Measurements from ENCODE around the gene RNF220. TPM values are rescaled to one million over a fixed set of nuclear protein-coding genes. Genes with fewer than 3 reads are reported as not detected.

The RNF220 gene
- total RNA-seq, 1 donor from 2014 or later = 84.0 TPM

DNA sequence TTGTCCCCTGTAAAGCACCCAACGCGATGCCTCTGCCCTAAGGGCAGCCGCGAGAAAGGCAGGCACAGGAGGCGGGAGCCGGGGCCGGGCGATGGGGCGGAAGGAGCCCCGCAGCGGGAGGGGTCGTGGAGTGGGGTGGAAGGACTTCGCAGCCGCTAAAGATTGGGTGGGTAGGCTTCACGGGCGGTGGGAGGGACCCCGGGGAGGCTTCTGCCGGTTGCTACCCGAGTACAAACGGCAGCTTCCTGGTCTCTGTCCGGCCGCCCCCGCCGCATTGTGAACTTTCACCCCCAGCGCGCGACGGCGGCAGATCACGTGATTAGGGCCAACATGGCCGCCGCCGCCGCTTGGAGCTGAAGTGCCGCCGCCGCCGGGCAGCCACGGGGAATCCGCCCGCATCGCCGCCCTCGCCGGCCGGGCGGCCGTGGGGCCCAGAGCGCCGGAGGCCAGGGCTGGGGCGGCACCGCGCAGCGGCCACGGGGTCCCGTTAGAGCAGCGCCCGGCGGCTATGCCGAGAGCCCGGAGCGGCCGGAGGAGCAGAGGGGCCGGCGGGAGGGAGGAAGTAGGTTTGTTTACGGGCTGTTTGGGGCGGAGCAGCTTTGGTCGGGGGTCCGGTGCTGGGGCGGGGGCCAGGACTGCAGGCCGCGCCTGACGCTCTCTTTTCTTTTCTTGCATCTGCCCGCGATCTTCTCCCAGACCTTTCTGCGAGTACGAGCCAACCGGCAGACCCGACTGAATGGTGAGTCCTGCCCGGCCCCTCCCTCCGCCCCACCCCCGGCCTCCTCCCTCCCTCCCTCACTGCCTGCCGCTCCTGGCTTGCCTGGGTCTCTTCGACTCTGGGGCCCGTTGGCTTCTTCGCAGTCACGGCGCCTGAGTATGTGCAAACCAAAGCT is 226.8 kb downstream of the RNF220 start:
- intact Hi-C loops (cut with micrococcal nuclease) = loop anchor here (1.0 to 5.0 kb wide), 12 partner anchors 21 to 1865 kb away; partner anchors contain the start of genes ARMH1, C1orf50, DMAP1 and EIF2B3

DNA sequence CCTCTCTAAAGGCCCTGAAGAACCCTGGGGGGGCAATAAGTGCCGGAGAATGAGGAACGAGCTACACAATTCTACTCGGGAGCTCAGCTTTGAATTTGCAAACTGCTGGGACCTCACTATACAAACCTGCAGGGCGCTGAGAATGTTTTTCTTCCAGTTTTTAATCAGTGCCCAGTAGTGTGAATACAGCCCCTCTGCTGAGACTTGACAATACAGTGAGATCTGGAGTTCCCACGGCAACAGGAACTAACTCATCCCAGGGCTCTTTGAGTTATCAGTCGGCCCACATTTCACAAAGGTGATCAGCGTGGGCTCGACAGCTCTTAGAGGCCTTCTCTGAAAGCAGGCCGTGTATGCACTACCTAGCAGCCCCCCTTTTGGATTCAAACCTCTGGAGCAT is 227.5 kb downstream of the RNF220 start:
- intact Hi-C loops (cut with micrococcal nuclease) = loop anchor here (1.0 to 5.0 kb wide), 10 partner anchors 20 to 1865 kb away; partner anchors contain the start of genes ARMH1, C1orf50, EIF2B3 and P3H1

DNA sequence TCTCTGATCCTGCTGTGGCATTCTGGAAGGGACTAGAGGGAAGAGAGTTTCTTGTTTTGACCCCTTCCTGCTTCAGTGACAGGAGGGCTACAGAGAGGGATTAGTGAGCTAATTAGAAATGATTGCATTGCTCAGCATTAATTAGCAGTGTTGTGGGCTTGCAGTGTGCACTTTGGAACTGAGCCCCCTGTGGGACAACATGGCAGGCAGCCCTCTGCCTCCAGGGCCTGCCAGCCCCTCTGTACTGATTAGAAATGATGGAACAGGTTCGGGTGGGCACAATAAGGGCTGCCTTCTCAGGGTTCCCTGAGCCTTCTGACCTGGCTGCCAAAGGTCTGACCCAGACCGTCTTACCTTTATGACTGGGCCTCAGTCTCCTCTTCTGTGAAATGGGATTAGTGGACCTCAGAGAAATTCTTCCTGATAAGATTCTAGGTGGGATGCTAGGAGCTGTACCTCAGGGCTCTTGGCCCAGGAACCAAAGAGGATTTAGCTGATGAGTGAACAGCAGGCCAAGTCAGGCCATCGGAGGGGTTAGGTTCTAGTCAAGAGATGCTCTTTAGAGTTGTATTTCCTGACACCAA is 229.6 kb downstream of the RNF220 start:
- intact Hi-C loops (cut with micrococcal nuclease) = loop anchor here (5.0 kb wide), 5 partner anchors 83 to 1867 kb away; partner anchors contain the start of genes C1orf50, EIF2B3, P3H1 and RPS8

DNA sequence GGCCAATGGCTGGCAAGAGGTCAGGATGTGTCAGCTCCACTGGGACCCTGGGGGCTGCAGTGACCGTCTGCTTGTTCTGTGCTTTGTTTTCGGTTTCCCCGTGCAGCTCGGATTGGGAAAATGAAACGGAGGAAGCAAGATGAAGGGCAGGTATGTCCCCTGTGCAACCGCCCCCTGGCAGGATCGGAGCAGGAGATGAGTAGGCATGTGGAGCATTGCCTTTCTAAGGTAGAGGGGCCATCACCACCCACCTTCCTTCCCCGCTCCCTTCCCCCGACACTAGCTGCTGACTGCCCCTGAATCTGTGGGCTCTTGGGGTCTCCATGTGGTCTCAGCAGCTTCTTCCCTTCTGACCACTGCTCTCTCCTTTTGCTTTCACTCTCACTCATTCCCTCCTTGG is 230.4 kb downstream of the RNF220 start:
- intact Hi-C loops (cut with micrococcal nuclease) = no loop called here

DNA sequence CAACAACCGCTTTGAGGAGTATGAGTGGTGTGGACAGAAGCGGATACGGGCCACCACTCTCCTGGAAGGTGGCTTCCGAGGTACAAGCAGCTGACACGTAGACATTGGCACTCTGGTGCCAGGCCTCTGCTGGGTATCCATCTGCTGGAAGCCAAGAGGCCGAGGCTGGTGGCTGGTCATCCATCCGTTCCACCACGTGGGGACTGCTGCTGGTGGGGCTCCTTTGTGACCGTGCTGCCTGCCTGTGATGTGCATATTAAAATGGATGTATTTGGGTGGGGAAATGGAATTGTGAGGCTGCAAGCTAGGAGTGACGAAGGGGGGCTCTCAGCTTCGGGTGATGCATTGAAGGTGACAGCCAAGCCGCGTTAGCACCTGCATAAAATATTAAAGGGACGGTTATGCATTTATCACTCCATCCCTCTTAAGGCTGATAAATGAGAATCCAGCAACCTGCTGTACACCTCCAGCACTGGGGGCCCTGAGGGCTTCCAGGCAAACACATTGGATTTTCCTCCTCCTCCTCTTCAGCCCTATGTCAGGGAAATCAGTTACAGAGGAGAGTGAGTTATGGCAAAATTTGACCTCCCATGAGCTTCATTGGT is 231.1 kb downstream of the RNF220 start:
- intact Hi-C loops (cut with micrococcal nuclease) = no loop called here

DNA sequence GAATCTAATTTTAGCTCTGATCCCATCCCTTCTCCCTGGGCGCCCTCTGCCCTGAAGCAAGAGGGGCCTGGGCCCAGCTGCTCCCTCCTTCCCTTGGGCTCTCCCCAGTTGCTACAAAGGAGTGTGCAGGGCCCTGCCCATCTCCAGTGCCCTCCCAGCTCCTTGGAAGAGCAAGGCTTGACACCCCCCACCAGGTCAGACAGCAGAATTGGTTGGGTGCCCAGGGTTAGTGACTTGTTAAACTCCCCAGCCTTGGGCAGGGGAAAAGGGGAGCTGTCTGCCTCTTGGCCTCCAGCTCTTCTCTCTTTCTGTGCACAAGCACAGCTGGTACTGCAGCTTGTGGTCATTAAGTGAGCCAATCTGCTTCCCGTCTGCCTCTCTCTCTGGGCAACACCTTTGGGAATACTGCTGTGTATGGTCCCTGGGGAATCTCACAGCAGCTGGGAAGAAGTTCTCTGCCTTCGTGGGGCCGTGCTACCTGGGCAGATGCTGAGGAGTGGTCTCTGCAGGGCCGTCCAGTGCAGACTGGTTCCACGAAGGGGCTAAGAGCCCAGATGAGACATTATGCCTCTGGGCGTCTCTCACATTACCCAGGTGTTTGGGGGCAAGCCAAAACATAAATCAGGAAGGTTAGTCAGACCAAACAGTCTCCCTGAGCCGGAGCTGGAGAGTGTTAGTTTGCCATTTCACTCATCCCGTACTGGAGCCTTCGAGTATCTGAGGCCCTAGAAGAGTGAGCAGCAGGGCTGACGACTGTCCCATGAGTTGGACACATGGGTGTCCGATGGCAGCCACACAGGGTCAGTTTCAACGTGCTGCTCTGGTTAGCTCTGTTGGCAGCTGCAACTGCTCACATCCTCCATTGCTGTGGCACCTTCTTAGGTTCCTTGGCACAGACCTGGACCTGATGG is 231.9 kb downstream of the RNF220 start:
- intact Hi-C loops (cut with micrococcal nuclease) = no loop called here

DNA sequence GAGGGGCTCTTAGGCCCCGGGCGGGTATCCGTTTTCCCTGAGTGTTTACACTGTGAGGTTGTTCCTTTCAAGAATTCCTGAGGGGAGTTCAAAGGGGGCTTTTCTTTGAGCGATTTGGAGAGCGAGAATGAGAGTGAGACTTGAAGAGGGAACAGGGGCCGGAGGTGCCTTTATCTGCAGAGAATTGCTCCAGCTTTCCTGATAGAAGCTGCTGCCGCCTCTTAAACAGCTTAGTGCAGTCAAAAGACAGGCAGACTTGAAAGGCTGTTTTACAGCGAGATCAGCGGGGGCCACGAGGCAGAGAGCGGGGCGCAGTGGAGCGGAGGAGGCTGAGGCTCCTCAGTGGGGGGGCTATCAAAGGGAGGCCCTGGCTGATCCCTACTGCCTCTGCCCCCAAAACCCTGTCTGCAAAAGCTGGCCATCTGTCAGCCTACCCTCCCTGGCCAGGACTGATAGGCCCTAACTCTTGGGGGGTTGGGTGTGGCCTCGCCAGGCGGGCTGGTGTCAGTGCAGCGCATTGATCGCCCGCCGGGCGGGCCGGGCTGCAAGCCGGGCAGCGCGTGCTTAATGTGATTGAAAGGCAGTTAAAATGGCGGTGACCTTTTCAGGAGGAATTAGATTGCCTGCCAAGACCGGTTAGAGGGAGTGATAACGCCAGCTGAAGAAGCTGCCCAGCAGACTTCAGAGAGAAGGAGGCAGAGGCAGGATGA is 232.8 kb downstream of the RNF220 start:
- intact Hi-C loops (cut with micrococcal nuclease) = no loop called here

DNA sequence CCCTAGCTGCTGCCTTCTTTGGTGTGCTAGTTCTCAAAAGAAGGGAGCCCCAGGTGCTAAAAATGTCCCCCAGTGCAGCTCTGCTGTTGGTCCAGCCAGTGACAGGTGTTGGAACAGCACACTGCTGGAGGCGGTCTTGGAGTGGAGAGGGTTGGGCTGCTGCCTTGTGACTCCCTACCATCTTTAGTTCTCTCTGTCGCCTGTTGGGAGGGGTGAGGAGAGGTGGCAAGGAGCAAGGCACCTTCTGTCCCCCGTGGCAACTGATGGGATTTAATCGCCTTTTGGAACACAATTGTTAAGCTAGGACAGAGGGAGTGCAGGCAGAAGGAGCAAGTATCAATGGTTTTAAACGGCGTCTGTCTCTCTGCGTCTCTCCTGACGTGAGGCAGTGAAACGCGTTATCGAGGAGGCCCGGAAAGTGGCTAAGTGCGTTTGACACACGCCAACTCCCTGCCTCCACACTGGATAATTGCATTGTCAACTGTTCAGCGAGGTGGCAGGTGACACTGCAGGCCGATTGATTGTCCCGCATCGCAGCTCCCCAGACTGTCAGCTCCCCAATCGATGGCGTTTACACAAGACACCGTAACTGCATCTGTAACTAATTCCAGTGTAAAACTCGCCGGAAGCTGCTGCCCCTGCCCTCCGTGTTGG is 235.3 kb downstream of the RNF220 start:
- intact Hi-C loops (cut with micrococcal nuclease) = no loop called here

DNA sequence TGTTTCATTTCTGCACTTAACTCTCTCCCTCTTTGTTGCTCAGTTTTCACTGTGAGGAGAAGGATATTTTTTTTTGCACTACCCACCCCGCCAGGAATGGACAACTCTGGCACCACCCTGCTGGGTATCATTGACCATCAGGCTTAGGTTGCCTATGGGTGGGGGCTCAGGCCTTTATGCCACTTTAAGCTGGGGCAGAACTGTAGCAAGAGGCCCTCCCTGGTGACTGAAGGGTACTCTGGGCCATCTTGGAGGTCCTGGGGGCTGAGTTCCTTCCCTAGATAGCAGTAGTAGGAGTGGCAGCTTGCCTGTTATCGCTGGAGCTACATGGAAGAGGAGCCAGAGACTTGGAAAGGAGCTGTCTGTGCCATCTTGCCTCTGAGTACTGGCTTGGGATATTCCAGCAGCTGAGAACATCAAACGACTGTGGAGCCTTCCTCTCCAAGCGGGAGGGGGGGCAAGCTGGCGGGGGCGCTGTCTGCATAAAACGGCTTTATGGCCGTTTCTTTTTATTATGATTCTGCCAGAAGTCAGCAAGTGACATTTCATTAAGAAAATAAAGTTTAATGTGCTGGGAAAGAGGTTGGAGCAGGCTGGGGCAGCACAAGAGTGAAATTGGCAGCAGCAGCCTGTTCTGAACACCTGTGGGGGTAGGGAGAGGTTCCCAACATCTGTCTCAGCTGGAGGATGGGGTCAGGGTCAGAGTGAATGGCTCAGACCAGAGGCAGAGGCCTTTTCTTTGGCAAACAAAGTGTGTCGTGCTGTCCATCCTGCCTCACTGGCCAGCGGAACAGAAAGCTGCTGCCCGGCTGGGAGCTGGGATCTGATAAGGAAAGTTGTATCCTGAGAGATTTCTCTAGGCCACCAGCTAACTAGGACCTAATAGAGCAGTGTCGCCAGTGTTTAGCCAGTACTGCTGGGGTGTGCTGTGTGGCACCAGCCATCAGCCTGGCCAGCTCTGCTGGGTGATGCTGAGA is 236.4 kb downstream of the RNF220 start:
- intact Hi-C loops (cut with micrococcal nuclease) = no loop called here

DNA sequence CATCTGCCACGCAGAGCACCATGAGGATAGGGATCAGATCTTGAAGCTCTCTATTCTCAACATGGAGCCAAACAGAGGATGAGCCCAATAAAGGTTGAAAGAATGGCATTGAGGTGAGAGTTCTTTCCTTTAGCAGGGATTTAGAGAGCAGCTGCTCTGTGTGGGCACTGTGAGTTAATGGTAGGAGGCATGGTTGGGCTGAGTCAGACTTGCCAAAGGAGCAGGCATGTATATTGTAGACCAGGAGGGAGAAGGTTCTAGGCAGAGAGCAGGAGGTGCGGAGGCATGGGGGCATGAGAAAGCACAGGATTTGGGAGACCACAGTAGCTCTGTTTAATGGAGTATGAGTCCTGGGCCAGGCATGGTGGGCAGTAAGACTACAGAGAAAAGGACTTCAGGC is 237.2 kb downstream of the RNF220 start:
- intact Hi-C loops (cut with micrococcal nuclease) = no loop called here

DNA sequence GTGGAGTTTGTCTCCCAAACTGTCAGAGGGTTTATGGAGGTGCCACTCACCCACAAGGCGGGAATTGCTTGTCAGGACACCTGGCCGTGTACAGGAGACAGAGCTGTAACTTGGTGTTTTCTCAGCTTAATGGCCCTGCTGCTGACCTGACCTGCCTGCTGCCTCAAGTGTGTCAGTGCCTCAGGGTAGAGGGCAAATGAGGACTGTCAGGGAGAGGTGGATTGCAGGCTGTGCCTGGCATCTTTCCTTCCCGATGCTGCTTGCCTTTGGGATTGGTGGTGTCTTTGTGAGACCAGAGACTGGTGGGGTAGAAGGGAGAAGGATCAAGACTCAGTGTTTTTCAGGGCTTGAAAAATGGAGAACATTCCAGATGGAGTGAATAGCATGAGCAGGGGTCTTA is 237.9 kb downstream of the RNF220 start:
- intact Hi-C loops (cut with micrococcal nuclease) = no loop called here

DNA sequence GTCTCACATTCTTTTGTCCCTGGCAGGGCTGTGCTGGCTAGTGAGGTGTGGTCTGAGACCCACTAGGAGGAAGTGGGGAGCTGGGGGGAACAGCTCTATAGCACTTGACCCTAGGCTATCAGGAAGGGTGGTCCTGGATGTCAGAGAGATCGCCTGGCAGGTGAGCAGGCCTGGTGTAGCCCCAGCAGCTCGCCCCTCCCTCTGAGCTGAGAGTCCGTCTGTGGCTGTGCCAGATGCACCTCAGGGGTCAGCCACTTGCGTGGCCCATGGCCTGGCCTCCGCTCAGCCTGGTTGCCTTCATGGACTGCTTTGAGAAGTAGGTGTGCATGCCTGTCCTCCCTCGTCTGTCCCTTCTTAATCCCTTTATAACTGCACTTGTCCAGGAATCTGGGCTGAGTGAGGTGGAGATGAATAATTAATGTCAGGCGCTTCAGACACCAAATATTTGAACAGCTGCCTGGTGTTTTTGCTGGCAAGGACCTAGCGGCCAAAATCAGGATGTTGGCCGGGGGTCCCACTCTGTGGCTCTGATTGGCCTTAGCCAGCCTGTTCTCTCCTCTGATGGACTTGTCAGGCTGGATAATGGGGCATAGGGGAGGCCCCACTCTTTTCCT is 238.8 kb downstream of the RNF220 start:
- intact Hi-C loops (cut with micrococcal nuclease) = no loop called here

DNA sequence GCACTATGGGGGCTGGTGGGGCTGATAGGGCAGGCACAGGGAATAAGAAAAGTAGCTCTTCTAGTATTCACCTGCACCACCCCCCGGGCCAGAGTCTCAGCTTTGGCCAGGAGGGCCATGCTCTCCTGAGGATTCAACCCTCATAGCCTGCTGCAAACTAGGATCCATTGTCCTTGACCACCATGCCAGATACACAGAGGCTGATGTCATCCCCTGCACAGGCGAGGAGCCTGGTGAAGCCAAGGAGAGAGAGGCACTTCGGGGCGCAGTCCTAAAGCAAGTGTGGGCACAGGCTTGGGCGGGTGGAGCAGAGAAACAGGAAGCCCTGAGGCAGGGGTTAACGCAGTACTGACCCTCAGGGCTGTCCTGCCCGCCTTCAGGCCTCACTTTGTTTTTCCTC is 239.8 kb downstream of the RNF220 start:
- intact Hi-C loops (cut with micrococcal nuclease) = no loop called here

DNA sequence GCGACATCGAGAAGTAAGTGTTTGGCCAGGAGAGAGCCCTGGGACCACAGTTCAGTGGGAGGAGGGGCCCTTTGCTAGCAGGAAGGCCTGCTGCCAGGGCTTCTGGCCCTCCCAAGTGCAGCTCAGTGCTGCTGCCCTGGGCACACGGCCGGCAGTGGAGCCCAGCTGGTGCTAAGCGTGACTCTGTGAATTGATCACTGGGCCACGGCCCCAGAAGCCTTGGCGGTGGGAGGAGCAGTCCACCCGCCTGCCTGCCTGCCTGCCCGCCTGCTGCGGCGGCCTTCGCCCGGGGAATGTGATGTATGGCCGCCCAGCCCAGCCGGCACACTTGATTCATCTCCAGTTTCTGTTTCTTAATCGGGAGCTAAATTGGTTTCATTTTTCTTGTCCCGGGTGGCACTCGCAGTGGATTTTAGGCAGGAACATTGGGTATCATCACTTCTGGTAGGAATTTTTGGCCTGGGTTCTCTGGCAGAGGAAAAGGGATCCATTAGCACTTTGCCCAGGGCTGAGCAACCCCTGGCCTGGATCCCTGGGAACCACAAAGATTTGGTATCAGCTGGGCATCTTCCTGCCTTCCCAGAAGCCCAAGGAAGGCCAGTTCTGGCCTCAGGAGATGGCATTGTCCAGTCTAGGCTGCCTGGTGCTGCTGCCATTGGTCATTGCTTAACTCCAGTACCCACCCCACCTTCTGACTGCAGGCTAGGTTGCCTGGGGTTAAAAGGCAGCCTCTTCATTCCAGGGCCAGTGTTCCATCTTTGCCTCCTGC is 240.6 kb downstream of the RNF220 start:
- intact Hi-C loops (cut with micrococcal nuclease) = no loop called here

DNA sequence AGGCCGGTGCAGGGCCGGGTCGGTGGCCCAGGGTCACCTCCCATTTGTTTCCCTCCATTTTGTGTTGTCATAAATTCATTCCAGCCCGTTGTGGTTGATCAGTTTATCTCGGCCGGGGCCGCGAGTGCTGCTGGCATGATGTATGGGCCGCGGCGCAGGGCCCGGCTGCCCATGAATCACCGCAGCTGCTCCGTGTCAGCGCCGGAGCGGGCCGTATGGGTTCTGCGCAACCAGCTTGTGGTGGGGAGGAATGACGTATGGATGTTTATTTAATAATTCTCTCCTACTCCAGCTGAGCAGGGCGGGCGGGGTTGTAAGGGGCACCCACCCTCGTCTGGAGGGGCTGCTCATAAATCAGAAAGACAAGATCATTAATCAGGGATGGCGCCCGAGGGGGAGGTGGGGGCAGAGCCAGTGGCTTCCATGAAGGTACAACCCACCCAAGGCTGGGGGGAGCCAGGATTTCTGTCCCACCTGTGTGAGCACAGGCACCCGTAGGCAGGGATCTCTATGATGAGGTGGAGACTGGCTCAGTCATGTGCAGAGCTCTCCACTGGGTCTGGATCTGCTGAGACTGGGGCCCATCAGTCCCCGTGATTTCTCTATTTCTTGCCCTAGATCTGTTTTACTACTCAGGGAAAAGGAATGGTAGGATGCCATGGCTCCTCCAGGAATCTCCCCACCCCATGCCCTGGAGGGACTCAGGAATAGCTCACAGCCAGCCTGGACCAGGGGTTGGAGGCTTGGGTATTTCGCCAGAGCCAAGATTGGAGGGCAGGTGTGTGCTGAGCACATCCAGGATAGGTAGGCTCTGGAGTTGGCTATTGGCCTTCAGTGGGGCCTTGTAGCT is 241.4 kb downstream of the RNF220 start:
- intact Hi-C loops (cut with micrococcal nuclease) = no loop called here

DNA sequence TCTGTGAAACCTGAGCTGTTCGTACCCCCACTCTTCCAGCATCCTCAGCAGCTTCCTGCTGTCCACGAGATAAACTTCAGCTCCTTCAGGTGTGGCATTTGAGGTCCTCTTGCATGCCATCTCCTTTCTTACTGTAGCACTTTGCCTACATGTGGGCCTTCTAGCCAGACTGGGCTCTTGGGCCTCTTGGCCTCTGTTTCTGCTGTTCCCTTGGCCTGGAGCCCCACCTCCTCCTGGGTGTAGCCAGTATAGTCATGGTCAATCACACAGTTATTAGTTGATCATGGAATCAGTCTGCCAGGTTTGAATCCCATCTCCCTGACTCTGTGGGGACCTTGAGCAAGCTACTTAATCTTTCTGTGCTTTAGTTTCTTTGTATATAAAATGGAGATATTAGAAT is 242.8 kb downstream of the RNF220 start:
- intact Hi-C loops (cut with micrococcal nuclease) = no loop called here

Data from T-helper 1 cell treated with Interleukin-12 subunit alpha and Interleukin-12 subunit beta and Interleukin-4 antibody, amounts not matched to agents 30 ng/mL and 1 ng/mL, for 36 hours (primary cell).